Hepatocyte (in vitro differentiated cells): Measurements from ENCODE around the gene AAGAB. TPM values are rescaled to one million over a fixed set of nuclear protein-coding genes. Genes with fewer than 3 reads are reported as not detected.

ENCODE experiments used
- DNase-seq: peaks from one replicate; pipeline ENCODE4 v3.0.0-alpha.2; 2016; ENCODE audit warnings: low spot score
- H2AFZ ChIP-seq: fragments of 200-600 bp; sonication (generic); 2 replicates; pipeline ENCODE4 v1.6.0; 2016; ENCODE audit warnings: antibody characterized with exemption, mild to moderate bottlenecking
- H3K27ac ChIP-seq: fragments of 200-600 bp; sonication (generic); 2 replicates; pipeline ENCODE4 v1.5.1; 2016; ENCODE audit warnings: mild to moderate bottlenecking
- H3K27me3 ChIP-seq: fragments of 200-600 bp; sonication (generic); 2 replicates; pipeline ENCODE4 v1.6.1; 2016
- H3K36me3 ChIP-seq: fragments of 200-600 bp; sonication (generic); replicated peaks from 2 replicates; pipeline ENCODE4 v1.5.1; 2016; ENCODE audit warnings: low read depth; ENCODE audit not compliant: insufficient read depth
- H3K4me1 ChIP-seq: fragments of 200-600 bp; sonication (generic); 2 replicates; pipeline ENCODE4 v1.5.1; 2016; ENCODE audit warnings: mild to moderate bottlenecking, moderate library complexity; ENCODE audit not compliant: insufficient read depth
- H3K4me2 ChIP-seq: fragments of 200-600 bp; sonication (generic); 2 replicates; pipeline ENCODE4 v1.6.0; 2016
- H3K4me3 ChIP-seq: fragments of 200-600 bp; sonication (generic); 2 replicates; pipeline ENCODE4 v1.5.1; 2016; ENCODE audit warnings: mild to moderate bottlenecking
- H3K79me2 ChIP-seq: fragments of 200-600 bp; sonication (generic); 2 replicates; pipeline ENCODE4 v1.6.0; 2017; ENCODE audit warnings: mild to moderate bottlenecking
- H3K9me2 ChIP-seq: fragments of 200-600 bp; sonication (generic); replicated peaks from 2 replicates; pipeline ENCODE4 v1.6.0; 2017; ENCODE audit warnings: mild to moderate bottlenecking; ENCODE audit not compliant: insufficient read depth
- H3K9me3 ChIP-seq: fragments of 200-600 bp; sonication (generic); 2 replicates; pipeline ENCODE4 v1.5.1; 2016; ENCODE audit warnings: low read depth, mild to moderate bottlenecking
- H4K20me1 ChIP-seq: fragments of 200-600 bp; sonication (generic); 2 replicates; pipeline ENCODE4 v1.6.0; 2016; ENCODE audit warnings: mild to moderate bottlenecking; ENCODE audit not compliant: insufficient read depth, poor library complexity, severe bottlenecking
- EZH2 ChIP-seq: fragments of 200-600 bp; sonication (generic); IDR thresholded peaks from 2 replicates; pipeline ENCODE4 v1.6.1; 2016; ENCODE audit warnings: antibody characterized with exemption, mild to moderate bottlenecking, borderline replicate concordance
- EZH2phosphoT487 ChIP-seq: fragments of 200-600 bp; sonication (generic); IDR thresholded peaks from one replicate; pipeline ENCODE4 v1.6.1; 2018; ENCODE audit warnings: antibody characterized with exemption, mild to moderate bottlenecking, low read depth, moderate library complexity; ENCODE audit not compliant: unreplicated experiment, severe bottlenecking
- WGBS: methylation state at CpG from one replicate; pipeline ENCODE4 v1.1.6; 2016; ENCODE audit warnings: low lambda C conversion rate; ENCODE audit errors: missing lambda C conversion rate; 5-methylcytosine and 5-hydroxymethylcytosine counted together
- polyA plus RNA-seq: library from polyadenylated mRNA; unstranded; fragments of >200 nt; fragmentation: Nextera tagmentation; extraction: Ambion mirVana; gene quantifications from 2 replicates; pipeline ENCODE4 v1.2.1, GENCODE V29; 2016
- total RNA-seq: library from RNA; depleted of rRNA; stranded (reverse); fragments of >200 nt; gene quantifications from 2 replicates; pipeline ENCODE4 v1.2.3, GENCODE V29; 2014
- TF ChIP-seq, protein P1 (sequence below): fragments of 200-600 bp; sonication (generic); IDR thresholded peaks from 2 replicates; pipeline ENCODE4 v1.5.1; 2016; ENCODE audit warnings: antibody characterized with exemption, mild to moderate bottlenecking; ENCODE audit not compliant: poor library complexity

The AAGAB gene
- total and polyA plus RNA-seq, 2 experiments from 2014 or later: 30.8 to 36.2 TPM

GRCh38 chr15:67225336-67225735 is 29.1 kb downstream of the AAGAB start:
- no peak overlapping the region for H3K27ac ChIP-seq
- H3K36me3 ChIP-seq: no peaks in the 10 kb centered on the region
- no peaks in the 10 kb centered on the region for H4K20me1 ChIP-seq
- H3K9me3 ChIP-seq: no peaks in the 10 kb centered on the region
- no peak overlapping the region for H3K4me3 ChIP-seq
- H3K9me2 ChIP-seq: no peaks in the 10 kb centered on the region
- no peak overlapping the region for H2AFZ ChIP-seq
- H3K27me3 ChIP-seq: no peaks in the 10 kb centered on the region
- TF ChIP-seq EZH2phosphoT487 (no peak), EZH2 (no peak)
- TF ChIP-seq, protein P1, sequence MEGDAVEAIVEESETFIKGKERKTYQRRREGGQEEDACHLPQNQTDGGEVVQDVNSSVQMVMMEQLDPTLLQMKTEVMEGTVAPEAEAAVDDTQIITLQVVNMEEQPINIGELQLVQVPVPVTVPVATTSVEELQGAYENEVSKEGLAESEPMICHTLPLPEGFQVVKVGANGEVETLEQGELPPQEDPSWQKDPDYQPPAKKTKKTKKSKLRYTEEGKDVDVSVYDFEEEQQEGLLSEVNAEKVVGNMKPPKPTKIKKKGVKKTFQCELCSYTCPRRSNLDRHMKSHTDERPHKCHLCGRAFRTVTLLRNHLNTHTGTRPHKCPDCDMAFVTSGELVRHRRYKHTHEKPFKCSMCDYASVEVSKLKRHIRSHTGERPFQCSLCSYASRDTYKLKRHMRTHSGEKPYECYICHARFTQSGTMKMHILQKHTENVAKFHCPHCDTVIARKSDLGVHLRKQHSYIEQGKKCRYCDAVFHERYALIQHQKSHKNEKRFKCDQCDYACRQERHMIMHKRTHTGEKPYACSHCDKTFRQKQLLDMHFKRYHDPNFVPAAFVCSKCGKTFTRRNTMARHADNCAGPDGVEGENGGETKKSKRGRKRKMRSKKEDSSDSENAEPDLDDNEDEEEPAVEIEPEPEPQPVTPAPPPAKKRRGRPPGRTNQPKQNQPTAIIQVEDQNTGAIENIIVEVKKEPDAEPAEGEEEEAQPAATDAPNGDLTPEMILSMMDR: no peak
- no peaks in the 10 kb centered on the region for H3K79me2 ChIP-seq
- DNase-seq: no peak
- 96% methylated on average over 2 of the region's 2 CpGs for WGBS
- no peaks in the 10 kb centered on the region for H3K4me1 ChIP-seq
- H3K4me2 ChIP-seq: no peak overlapping the region

DNA sequence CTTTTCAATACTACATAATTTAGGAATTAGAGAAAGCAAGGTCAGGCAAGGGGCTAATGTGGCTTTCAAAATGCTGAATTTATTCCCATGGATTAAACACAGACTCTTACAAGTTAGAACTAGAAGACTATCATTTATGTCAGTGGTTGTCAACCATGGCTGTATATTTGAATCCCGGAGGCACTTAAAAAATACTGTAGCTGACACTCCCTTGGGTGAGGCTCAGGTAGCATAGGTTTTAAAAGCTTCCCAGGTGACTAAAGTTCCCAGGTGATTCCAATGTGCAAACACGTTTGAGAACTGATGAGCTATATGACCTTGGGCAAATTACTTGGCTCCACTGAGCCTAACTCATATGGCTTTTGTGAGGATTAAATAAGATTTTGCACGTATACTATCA is 29.6 kb downstream of the AAGAB start:
- Histone ChIP-seq H3K4me2 (no peak overlapping the region), H3K27ac (no peak overlapping the region)

DNA sequence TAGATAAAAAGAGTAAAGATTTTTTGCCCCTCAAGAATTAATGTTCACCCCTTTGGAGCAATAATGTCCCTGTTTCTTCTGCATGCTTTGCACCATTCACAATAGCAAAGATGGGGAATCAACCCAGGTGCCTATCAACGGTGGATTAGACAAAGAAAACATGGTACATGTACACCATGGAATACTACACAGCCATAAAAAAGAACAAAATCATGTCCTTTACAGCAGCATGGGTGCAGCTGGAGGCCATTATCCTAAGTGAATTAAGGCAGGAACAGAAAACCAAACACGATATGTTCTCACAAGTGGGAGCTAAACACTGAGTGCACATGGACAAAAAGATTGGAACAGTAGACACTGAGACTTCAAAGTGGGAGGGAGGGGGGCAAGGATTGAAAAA is 35.2 kb downstream of the AAGAB start:
- no peaks in the 10 kb centered on the region for H3K9me2 ChIP-seq
- no peak overlapping the region for H3K4me2 ChIP-seq
- no peak overlapping the region for H3K27ac ChIP-seq
- H2AFZ ChIP-seq: no peak overlapping the region
- H4K20me1 ChIP-seq: no peaks in the 10 kb centered on the region
- no peaks in the 10 kb centered on the region for H3K27me3 ChIP-seq
- H3K4me1 ChIP-seq: no peaks in the 10 kb centered on the region
- H3K9me3 ChIP-seq: no peaks in the 10 kb centered on the region
- WGBS: 94% methylated on average over 2 of the region's 2 CpGs
- DNase-seq: no peak
- no peak for TF ChIP-seq EZH2
- no peak for TF ChIP-seq EZH2phosphoT487
- no peaks in the 10 kb centered on the region for H3K79me2 ChIP-seq
- H3K36me3 ChIP-seq: no peaks in the 10 kb centered on the region
- no peak overlapping the region for H3K4me3 ChIP-seq

More for the DNA sequence above, 29.6 kb downstream of the AAGAB start:
- no peaks in the 10 kb centered on the region for H3K4me1 ChIP-seq
- H4K20me1 ChIP-seq: no peaks in the 10 kb centered on the region
- WGBS: 64% methylated on average over 3 of the region's 3 CpGs
- H2AFZ ChIP-seq: no peak overlapping the region
- DNase-seq: peak; percentile 7
- H3K27me3 ChIP-seq: no peaks in the 10 kb centered on the region
- H3K4me3 ChIP-seq: no peak overlapping the region
- H3K79me2 ChIP-seq: no peaks in the 10 kb centered on the region
- no peaks in the 10 kb centered on the region for H3K9me3 ChIP-seq
- no peaks in the 10 kb centered on the region for H3K9me2 ChIP-seq
- TF ChIP-seq EZH2 (no peak), EZH2phosphoT487 (no peak)
- TF ChIP-seq, protein P1: no peak
- H3K36me3 ChIP-seq: no peaks in the 10 kb centered on the region

- H4K20me1 ChIP-seq: no peaks in the 10 kb centered on the region
- H3K27ac ChIP-seq: no peak overlapping the region
- H3K9me2 ChIP-seq: no peaks in the 10 kb centered on the region
- H3K79me2 ChIP-seq: no peaks in the 10 kb centered on the region
- no peaks in the 10 kb centered on the region for H3K36me3 ChIP-seq
- H3K27me3 ChIP-seq: no peaks in the 10 kb centered on the region
- no peaks in the 10 kb centered on the region for H3K4me1 ChIP-seq
- H3K4me2 ChIP-seq: no peak overlapping the region
- DNase-seq: no peak
- H2AFZ ChIP-seq: no peak overlapping the region
- H3K9me3 ChIP-seq: no peaks in the 10 kb centered on the region
- TF ChIP-seq EZH2phosphoT487 (no peak), EZH2 (no peak)
- TF ChIP-seq, protein P1: no peak
- no peak overlapping the region for H3K4me3 ChIP-seq
These were observed 36.0 kb downstream of the AAGAB start for GRCh38 chr15:67218428-67218827.
